ENCODE data around the gene SMYD3. TPM values are rescaled to one million over a fixed set of nuclear protein-coding genes. Genes with fewer than 3 reads are reported as not detected.

Gene SMYD3
- total RNA-seq, 3 donors from 2014 or later (not counting 1 experiment from before 2014, with no cell fraction given), result 43.6 to 48.0 (median 46.1) TPM

DNA sequence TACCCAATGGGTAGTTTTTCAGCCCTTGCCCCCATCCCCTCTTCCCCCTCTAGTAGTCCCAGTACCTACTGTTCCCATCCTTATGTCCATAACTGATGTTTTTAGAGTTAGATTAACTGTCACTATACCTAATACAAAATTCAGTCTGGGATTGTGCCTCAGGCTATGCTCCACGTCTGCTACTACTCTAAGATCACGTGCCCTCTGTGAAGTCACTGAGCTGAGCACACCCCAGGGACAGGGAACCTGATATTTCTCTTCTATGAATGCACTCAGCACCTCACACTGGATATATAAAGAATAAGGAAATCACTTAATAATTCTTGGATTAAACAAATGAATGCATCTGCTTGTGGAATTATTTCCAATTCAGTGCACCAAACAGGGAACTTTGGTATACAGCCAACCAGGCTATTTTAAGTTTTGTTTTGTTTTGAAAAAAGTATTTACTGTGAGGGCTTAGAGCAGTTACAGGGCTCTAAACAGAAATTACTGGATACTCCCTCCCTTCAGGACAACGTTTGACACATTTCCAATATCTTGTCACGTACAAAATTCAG is 307.9 kb downstream of the SMYD3 start:
- no peaks in the 10 kb centered on the region for H3K36me3 Mint-ChIP-seq
- WGBS (ENCODE audit: insufficient coverage), result 97% methylated on average over 4 of the region's 4 CpGs
- DNase-seq (no peak), ATAC-seq (no peak)
- no peaks in the 10 kb centered on the region for H3K27me3 Mint-ChIP-seq (ENCODE audit: low read depth in 2 of 2)
- Histone ChIP-seq H3K9me3 (ENCODE audit: control insufficient read depth, insufficient read depth, low read length) (no peaks in the 10 kb centered on the region), H3K36me3 (ENCODE audit: control insufficient read depth, insufficient read depth, low read length) (no peaks in the 10 kb centered on the region), H3K27me3 (ENCODE audit: control insufficient read depth, insufficient read depth, low read length) (no peaks in the 10 kb centered on the region), H3K27ac (ENCODE audit: low read length) (no peak overlapping the region), H3K4me3 (ENCODE audit: low read length) (no peak overlapping the region), H3K4me1 (ENCODE audit: control insufficient read depth, insufficient read depth, low read length) (no peaks in the 10 kb centered on the region)
- H3K9me3 Mint-ChIP-seq, result no peaks in the 10 kb centered on the region
- H3K27ac Mint-ChIP-seq, result no peak overlapping the region
- intact Hi-C loops (cut with micrococcal nuclease), result no loop called here
- TF ChIP-seq, protein P1, sequence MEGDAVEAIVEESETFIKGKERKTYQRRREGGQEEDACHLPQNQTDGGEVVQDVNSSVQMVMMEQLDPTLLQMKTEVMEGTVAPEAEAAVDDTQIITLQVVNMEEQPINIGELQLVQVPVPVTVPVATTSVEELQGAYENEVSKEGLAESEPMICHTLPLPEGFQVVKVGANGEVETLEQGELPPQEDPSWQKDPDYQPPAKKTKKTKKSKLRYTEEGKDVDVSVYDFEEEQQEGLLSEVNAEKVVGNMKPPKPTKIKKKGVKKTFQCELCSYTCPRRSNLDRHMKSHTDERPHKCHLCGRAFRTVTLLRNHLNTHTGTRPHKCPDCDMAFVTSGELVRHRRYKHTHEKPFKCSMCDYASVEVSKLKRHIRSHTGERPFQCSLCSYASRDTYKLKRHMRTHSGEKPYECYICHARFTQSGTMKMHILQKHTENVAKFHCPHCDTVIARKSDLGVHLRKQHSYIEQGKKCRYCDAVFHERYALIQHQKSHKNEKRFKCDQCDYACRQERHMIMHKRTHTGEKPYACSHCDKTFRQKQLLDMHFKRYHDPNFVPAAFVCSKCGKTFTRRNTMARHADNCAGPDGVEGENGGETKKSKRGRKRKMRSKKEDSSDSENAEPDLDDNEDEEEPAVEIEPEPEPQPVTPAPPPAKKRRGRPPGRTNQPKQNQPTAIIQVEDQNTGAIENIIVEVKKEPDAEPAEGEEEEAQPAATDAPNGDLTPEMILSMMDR (IDR thresholded peaks at IDR 0.05), result no peak
- no peaks in the 10 kb centered on the region for H3K4me1 Mint-ChIP-seq
- H3K4me3 Mint-ChIP-seq, result no peak overlapping the region

DNA sequence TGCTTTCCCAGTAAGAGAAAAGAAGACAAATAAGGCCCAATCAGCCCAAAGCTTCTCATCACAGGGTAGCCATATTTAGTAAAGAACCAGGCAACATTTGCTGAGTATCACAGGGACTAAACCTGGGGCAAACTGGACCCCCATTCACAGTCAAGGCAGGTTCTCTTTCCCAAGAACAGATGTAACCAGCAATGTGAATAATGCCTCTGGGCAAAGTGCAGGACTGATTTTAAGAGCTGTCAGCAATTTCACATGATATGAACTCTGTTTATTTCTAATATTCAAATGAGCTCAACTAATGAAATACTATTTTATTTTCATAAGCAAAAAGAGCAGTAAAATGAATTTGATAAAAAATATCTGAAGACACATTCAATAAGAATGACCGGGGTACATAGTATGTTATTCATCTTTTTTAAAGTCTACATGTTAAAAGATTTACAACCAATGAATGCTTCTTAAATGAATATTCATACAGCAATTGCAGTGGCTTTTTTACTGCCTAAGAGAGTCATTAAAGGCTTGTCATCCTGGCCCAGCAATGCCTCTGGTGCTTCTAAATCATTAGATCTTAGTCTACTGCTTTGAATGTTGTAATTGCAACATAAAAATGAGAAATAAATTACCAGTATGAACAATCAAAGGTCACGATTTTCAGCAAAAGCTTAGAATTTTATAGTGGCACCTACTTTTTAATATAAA is 308.8 kb downstream of the SMYD3 start:
- H3K4me3 ChIP-seq (ENCODE audit: low read length), result no peak overlapping the region
- no peaks in the 10 kb centered on the region for H3K27me3 Mint-ChIP-seq (ENCODE audit: low read depth in 2 of 2)
- intact Hi-C loops (cut with micrococcal nuclease), result no loop called here
- DNase-seq (no peak), ATAC-seq (no peak)
- WGBS (ENCODE audit: insufficient coverage), result no CpG with 5 or more reads among the region's 2 CpGs
- no peaks in the 10 kb centered on the region for H3K27me3 ChIP-seq (ENCODE audit: control insufficient read depth, insufficient read depth, low read length)
- no peaks in the 10 kb centered on the region for H3K4me1 ChIP-seq (ENCODE audit: control insufficient read depth, insufficient read depth, low read length)
- H3K9me3 ChIP-seq (ENCODE audit: control insufficient read depth, insufficient read depth, low read length), result no peaks in the 10 kb centered on the region
- TF ChIP-seq, protein P1 (IDR thresholded peaks at IDR 0.05), result no peak
- H3K4me1 Mint-ChIP-seq, result no peaks in the 10 kb centered on the region
- H3K36me3 Mint-ChIP-seq, result no peaks in the 10 kb centered on the region
- H3K27ac ChIP-seq (ENCODE audit: low read length), result no peak overlapping the region
- H3K4me3 Mint-ChIP-seq, result no peak overlapping the region
- H3K27ac Mint-ChIP-seq, result no peak overlapping the region
- no peaks in the 10 kb centered on the region for H3K36me3 ChIP-seq (ENCODE audit: control insufficient read depth, insufficient read depth, low read length)
- H3K9me3 Mint-ChIP-seq, result no peaks in the 10 kb centered on the region

DNA sequence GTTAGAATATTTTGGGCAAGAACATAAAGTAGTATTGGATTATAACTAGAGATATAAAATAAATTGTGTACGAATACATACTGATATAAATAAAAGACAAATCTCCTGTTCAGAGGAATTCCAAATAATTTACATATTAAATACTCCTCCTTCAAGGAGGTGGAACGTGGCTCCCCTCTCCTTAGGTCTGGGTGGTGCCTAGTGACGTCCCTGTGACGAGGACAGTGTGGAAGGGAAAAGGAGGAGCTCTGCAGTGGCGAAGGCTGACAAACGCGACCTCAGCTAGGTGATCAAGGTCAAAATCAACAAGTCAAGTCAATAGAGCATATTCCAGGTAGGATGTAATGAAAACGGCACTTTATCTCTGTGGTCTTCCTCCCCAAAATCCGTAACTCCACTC is 310.0 kb downstream of the SMYD3 start:
- no peaks in the 10 kb centered on the region for H3K27me3 Mint-ChIP-seq (ENCODE audit: low read depth in 2 of 2)
- Histone ChIP-seq H3K4me1 (ENCODE audit: control insufficient read depth, insufficient read depth, low read length) (no peaks in the 10 kb centered on the region), H3K27me3 (ENCODE audit: control insufficient read depth, insufficient read depth, low read length) (no peaks in the 10 kb centered on the region), H3K9me3 (ENCODE audit: control insufficient read depth, insufficient read depth, low read length) (no peaks in the 10 kb centered on the region), H3K36me3 (ENCODE audit: control insufficient read depth, insufficient read depth, low read length) (no peaks in the 10 kb centered on the region), H3K27ac (ENCODE audit: low read length) (no peak overlapping the region), H3K4me3 (ENCODE audit: low read length) (no peak overlapping the region)
- no peaks in the 10 kb centered on the region for H3K9me3 Mint-ChIP-seq
- no peaks in the 10 kb centered on the region for H3K36me3 Mint-ChIP-seq
- no peak for DNase-seq
- no peak overlapping the region for H3K27ac Mint-ChIP-seq
- intact Hi-C loops (cut with micrococcal nuclease), result no loop called here
- WGBS (ENCODE audit: insufficient coverage), result 97% methylated on average over 7 of the region's 9 CpGs
- no peak overlapping the region for H3K4me3 Mint-ChIP-seq
- no peak for ATAC-seq
- H3K4me1 Mint-ChIP-seq, result no peaks in the 10 kb centered on the region
- TF ChIP-seq, protein P1 (IDR thresholded peaks at IDR 0.05), result no peak

DNA sequence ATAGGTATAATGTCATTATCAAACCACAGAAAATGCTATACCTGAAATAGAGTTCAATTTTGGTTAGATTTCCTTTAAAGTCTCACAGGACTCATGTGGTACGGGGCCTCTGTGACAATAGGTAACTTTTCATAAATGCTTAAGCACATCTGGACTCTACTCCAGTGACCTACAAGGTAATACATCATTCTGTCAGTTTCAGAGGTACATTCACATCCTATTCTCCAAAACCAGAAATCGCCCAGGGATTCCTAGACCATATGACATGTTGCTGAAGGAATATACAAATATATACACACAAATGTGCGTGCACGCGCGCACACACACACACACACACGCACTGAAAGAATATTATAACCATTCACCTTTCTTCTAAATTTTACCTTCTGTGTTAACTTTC is 311.8 kb downstream of the SMYD3 start:
- intact Hi-C loops (cut with micrococcal nuclease), result no loop called here
- Mint-ChIP-seq H3K27ac (no peak overlapping the region), H3K9me3 (no peaks in the 10 kb centered on the region), H3K4me3 (no peak overlapping the region), H3K4me1 (no peaks in the 10 kb centered on the region), H3K27me3 (ENCODE audit: low read depth in 2 of 2) (no peaks in the 10 kb centered on the region), H3K36me3 (no peaks in the 10 kb centered on the region)
- Histone ChIP-seq H3K4me3 (ENCODE audit: low read length) (no peak overlapping the region), H3K36me3 (ENCODE audit: control insufficient read depth, insufficient read depth, low read length) (no peaks in the 10 kb centered on the region), H3K27me3 (ENCODE audit: control insufficient read depth, insufficient read depth, low read length) (no peaks in the 10 kb centered on the region), H3K27ac (ENCODE audit: low read length) (no peak overlapping the region), H3K4me1 (ENCODE audit: control insufficient read depth, insufficient read depth, low read length) (no peaks in the 10 kb centered on the region), H3K9me3 (ENCODE audit: control insufficient read depth, insufficient read depth, low read length) (no peaks in the 10 kb centered on the region)
- TF ChIP-seq, protein P1 (IDR thresholded peaks at IDR 0.05), result no peak
- ATAC-seq (no peak), DNase-seq (no peak)
- WGBS (ENCODE audit: insufficient coverage), result 80% methylated on average over 7 of the region's 7 CpGs

Measured in natural killer cell (primary cell).